COLO829 (cell line): ENCODE results near the gene CTSE.

ENCODE experiments used
- DNase-seq: peaks from one replicate; pipeline ENCODE4 v3.0.0; 2012; ENCODE audit warnings: low spot score

Gene CTSE

GRCh38 chr1:205991237-205991636 is 32.5 kb downstream of the CTSE start:
- peak; percentile 71 for DNase-seq

GRCh38 chr1:205990226-205990625 is 33.5 kb downstream of the CTSE start:
- no peak for DNase-seq

- DNase-seq, result no peak
These were observed 33.9 kb downstream of the CTSE start for GRCh38 chr1:205989786-205990185.

- DNase-seq, result no peak
These were observed 35.1 kb downstream of the CTSE start for GRCh38 chr1:205988585-205988995.

- DNase-seq, result no peak
These were observed 36.8 kb downstream of the CTSE start for GRCh38 chr1:205986861-205987260.

- no peak for DNase-seq
These were observed 37.4 kb downstream of the CTSE start for GRCh38 chr1:205986292-205986691.

- no peak for DNase-seq
These were observed 38.2 kb downstream of the CTSE start for GRCh38 chr1:205985330-205986005.

GRCh38 chr1:205983925-205984725 is 39.6 kb downstream of the CTSE start:
- no peak for DNase-seq

- no peak for DNase-seq
These were observed 42.4 kb downstream of the CTSE start for GRCh38 chr1:205981257-205981656.

GRCh38 chr1:205980237-205980870 is 43.3 kb downstream of the CTSE start:
- DNase-seq, result no peak

GRCh38 chr1:205979301-205979700 is 44.4 kb downstream of the CTSE start:
- DNase-seq, result no peak

- no peak for DNase-seq
These were observed 45.0 kb downstream of the CTSE start for GRCh38 chr1:205978676-205979075.

- DNase-seq, result peak; percentile 69
These were observed 46.2 kb downstream of the CTSE start for GRCh38 chr1:205977402-205978014.

GRCh38 chr1:205976708-205977401 is 46.8 kb downstream of the CTSE start:
- DNase-seq, result no peak

GRCh38 chr1:205976036-205976435 is 47.7 kb downstream of the CTSE start:
- DNase-seq, result no peak

GRCh38 chr1:205975387-205975998 is 48.2 kb downstream of the CTSE start:
- no peak for DNase-seq

GRCh38 chr1:205974712-205975111 is 49.0 kb downstream of the CTSE start:
- no peak for DNase-seq

GRCh38 chr1:205973377-205974232 is 50.1 kb downstream of the CTSE start:
- no peak for DNase-seq

GRCh38 chr1:205972491-205973168 is 51.1 kb downstream of the CTSE start:
- no peak for DNase-seq

GRCh38 chr1:205972081-205972480 is 51.6 kb downstream of the CTSE start:
- no peak for DNase-seq
